ENCODE data around the gene ETNK1.

The ETNK1 gene

GRCh38 chr12:22722081-22722480 lies 97.1 kb downstream of the ETNK1 start:
- no peaks in the 10 kb centered on the region for H3K36me3 Mint-ChIP-seq
- no peaks in the 10 kb centered on the region for H3K4me1 Mint-ChIP-seq
- no peak overlapping the region for H3K4me3 Mint-ChIP-seq
- H3K27me3 Mint-ChIP-seq = peaks cover 4% of the 10 kb centered on the region
- H3K9me3 Mint-ChIP-seq = no peaks in the 10 kb centered on the region
- no peak for DNase-seq
- H3K27ac Mint-ChIP-seq = no peak overlapping the region
- CTCF ChIA-PET = no interaction called here

GRCh38 chr12:22722779-22723178 lies 97.8 kb downstream of the ETNK1 start:
- H3K27ac Mint-ChIP-seq = no peak overlapping the region
- peaks cover 4% of the 10 kb centered on the region for H3K27me3 Mint-ChIP-seq
- DNase-seq = no peak
- no peaks in the 10 kb centered on the region for H3K36me3 Mint-ChIP-seq
- H3K4me1 Mint-ChIP-seq = no peaks in the 10 kb centered on the region
- H3K9me3 Mint-ChIP-seq = no peaks in the 10 kb centered on the region
- CTCF ChIA-PET = no interaction called here
- H3K4me3 Mint-ChIP-seq = no peak overlapping the region

- Mint-ChIP-seq H3K27me3 (no peaks in the 10 kb centered on the region), H3K4me3 (no peak overlapping the region), H3K4me1 (no peaks in the 10 kb centered on the region), H3K9me3 (no peaks in the 10 kb centered on the region), H3K27ac (no peak overlapping the region), H3K36me3 (no peaks in the 10 kb centered on the region)
- no peak for DNase-seq
- CTCF ChIA-PET = interaction anchor here (1.7 kb wide), 1 partner anchor 12 kb away, joined by 3 read pairs; no protein-coding TSS in a partner anchor
Measured at GRCh38 chr12:22728987-22729386, 104.0 kb downstream of the ETNK1 start.

- no peak for DNase-seq
- H3K27ac Mint-ChIP-seq = no peak overlapping the region
- no peaks in the 10 kb centered on the region for H3K4me1 Mint-ChIP-seq
- H3K4me3 Mint-ChIP-seq = no peak overlapping the region
- H3K36me3 Mint-ChIP-seq = no peaks in the 10 kb centered on the region
- H3K27me3 Mint-ChIP-seq = no peaks in the 10 kb centered on the region
- CTCF ChIA-PET = interaction anchor here (1.7 kb wide), 1 partner anchor 13 kb away, joined by 3 read pairs; no protein-coding TSS in a partner anchor
- H3K9me3 Mint-ChIP-seq = no peaks in the 10 kb centered on the region
Measured at GRCh38 chr12:22729431-22729956, 104.5 kb downstream of the ETNK1 start.

GRCh38 chr12:22729957-22730443 lies 105.0 kb downstream of the ETNK1 start:
- no peak for DNase-seq
- Mint-ChIP-seq H3K36me3 (no peaks in the 10 kb centered on the region), H3K27me3 (no peaks in the 10 kb centered on the region), H3K4me3 (no peak overlapping the region), H3K27ac (no peak overlapping the region), H3K9me3 (no peaks in the 10 kb centered on the region), H3K4me1 (no peaks in the 10 kb centered on the region)
- CTCF ChIA-PET = interaction anchor here (1.7 kb wide), 1 partner anchor 13 kb away, joined by 3 read pairs; no protein-coding TSS in a partner anchor

- H3K9me3 Mint-ChIP-seq = no peaks in the 10 kb centered on the region
- no peak for DNase-seq
- no peaks in the 10 kb centered on the region for H3K36me3 Mint-ChIP-seq
- no peaks in the 10 kb centered on the region for H3K27me3 Mint-ChIP-seq
- H3K27ac Mint-ChIP-seq = no peak overlapping the region
- no peaks in the 10 kb centered on the region for H3K4me1 Mint-ChIP-seq
- CTCF ChIA-PET = no interaction called here
- H3K4me3 Mint-ChIP-seq = no peak overlapping the region
Measured at GRCh38 chr12:22731236-22731635, 106.3 kb downstream of the ETNK1 start.

- H3K9me3 Mint-ChIP-seq = no peaks in the 10 kb centered on the region
- H3K4me3 Mint-ChIP-seq = no peak overlapping the region
- no peaks in the 10 kb centered on the region for H3K36me3 Mint-ChIP-seq
- H3K27me3 Mint-ChIP-seq = no peaks in the 10 kb centered on the region
- CTCF ChIA-PET = no interaction called here
- H3K4me1 Mint-ChIP-seq = no peaks in the 10 kb centered on the region
- DNase-seq = no peak
- H3K27ac Mint-ChIP-seq = no peak overlapping the region
Measured at GRCh38 chr12:22733756-22734155, 108.8 kb downstream of the ETNK1 start.

GRCh38 chr12:22738945-22739344 lies 114.0 kb downstream of the ETNK1 start:
- no peak overlapping the region for H3K4me3 Mint-ChIP-seq
- H3K9me3 Mint-ChIP-seq = no peaks in the 10 kb centered on the region
- H3K36me3 Mint-ChIP-seq = no peaks in the 10 kb centered on the region
- no peaks in the 10 kb centered on the region for H3K27me3 Mint-ChIP-seq
- H3K4me1 Mint-ChIP-seq = no peaks in the 10 kb centered on the region
- CTCF ChIA-PET = no interaction called here
- no peak overlapping the region for H3K27ac Mint-ChIP-seq
- DNase-seq = no peak

Measured in activated naive CD4-positive, alpha-beta T cell treated with anti-CD3 and anti-CD28 coated beads, Interleukin-2, amount 10 ng/mL, durations not matched to agents 7 days and 5 days (primary cell).